SK-N-SH treated with all-trans-retinoic acid at 6 μM for 48 hours (cell line): ENCODE measurements around the gene OTX1.

Source experiments
- ATAC-seq: fragments of 200-7000 bp; cut with Tn5 transposase; 3 replicates; pipeline ENCODE4 v1.9.1; 2020; ENCODE audit warnings: mild to moderate bottlenecking, moderate library complexity
- ARNTL ChIP-seq: fragments of 450-650 bp; formaldehyde crosslinking; IDR thresholded peaks from 2 replicates; pipeline ENCODE4 v1.5.0; 2020; ENCODE audit warnings: low read depth, mild to moderate bottlenecking, moderate library complexity, borderline replicate concordance
- BACH2 ChIP-seq: fragments of 250-450 bp; sonication (Bioruptor Pico); IDR thresholded peaks from 2 replicates; pipeline ENCODE4 v1.9.0; 2021; ENCODE audit warnings: mild to moderate bottlenecking, borderline replicate concordance
- CREB5 ChIP-seq: fragments of 250-450 bp; sonication (Bioruptor Pico); IDR thresholded peaks from 2 replicates; pipeline ENCODE4 v1.5.1; 2020; ENCODE audit warnings: low read depth, mild to moderate bottlenecking, moderate library complexity
- CSDC2 ChIP-seq: fragments of 250-450 bp; sonication (Bioruptor Pico); IDR thresholded peaks from 2 replicates; pipeline ENCODE4 v1.5.0; 2020; ENCODE audit warnings: mild to moderate bottlenecking, moderate library complexity
- GLIS3 ChIP-seq: fragments of 250-450 bp; sonication (Bioruptor Pico); IDR thresholded peaks from 2 replicates; pipeline ENCODE4 v1.5.0; 2020; ENCODE audit warnings: mild to moderate bottlenecking, moderate library complexity
- ISL1 ChIP-seq: fragments of 250-450 bp; sonication (Bioruptor Pico); IDR thresholded peaks from 2 replicates; pipeline ENCODE4 v2.1.2; 2022; ENCODE audit warnings: mild to moderate bottlenecking, moderate library complexity
- OSR1 ChIP-seq: fragments of 250-450 bp; sonication (Bioruptor Pico); IDR thresholded peaks from 2 replicates; pipeline ENCODE4 v1.8.0; 2022; ENCODE audit warnings: moderate library complexity, mild to moderate bottlenecking, inconsistent platforms
- PATZ1 ChIP-seq: fragments of 250-450 bp; sonication (Bioruptor Pico); IDR thresholded peaks from 2 replicates; pipeline ENCODE4 v1.8.0; 2020; ENCODE audit warnings: mild to moderate bottlenecking, moderate library complexity, borderline replicate concordance
- POU6F1 ChIP-seq: fragments of 250-450 bp; sonication (Bioruptor Pico); IDR thresholded peaks from 2 replicates; pipeline ENCODE4 v1.8.0; 2021; ENCODE audit warnings: low read depth, mild to moderate bottlenecking, moderate library complexity, borderline replicate concordance
- PPARA ChIP-seq: fragments of 250-450 bp; sonication (Bioruptor Pico); IDR thresholded peaks from 2 replicates; pipeline ENCODE4 v1.5.0; 2020; ENCODE audit warnings: mild to moderate bottlenecking, borderline replicate concordance
- RARB ChIP-seq: fragments of 250-450 bp; sonication (Bioruptor Pico); IDR thresholded peaks from 2 replicates; pipeline ENCODE4 v1.8.0; 2021; ENCODE audit warnings: mild to moderate bottlenecking, moderate library complexity
- SNAI2 ChIP-seq: fragments of 250-450 bp; sonication (Bioruptor Pico); IDR thresholded peaks from 2 replicates; pipeline ENCODE4 v1.5.0; 2020; ENCODE audit warnings: mild to moderate bottlenecking, moderate library complexity
- TCF4 ChIP-seq: fragments of 250-450 bp; sonication (Bioruptor Pico); IDR thresholded peaks from 2 replicates; pipeline ENCODE4 v1.8.0; 2021; ENCODE audit warnings: mild to moderate bottlenecking, moderate library complexity, borderline replicate concordance
- TOX ChIP-seq: fragments of 250-450 bp; sonication (Bioruptor Pico); IDR thresholded peaks from 2 replicates; pipeline ENCODE4 v1.8.0; 2021; ENCODE audit warnings: mild to moderate bottlenecking, moderate library complexity, borderline replicate concordance
- TSHZ2 ChIP-seq: fragments of 250-450 bp; sonication (Bioruptor Pico); IDR thresholded peaks from 2 replicates; pipeline ENCODE4 v1.5.0; 2020; ENCODE audit warnings: mild to moderate bottlenecking, moderate library complexity
- ZC3H10 ChIP-seq: fragments of 250-450 bp; sonication (Bioruptor Pico); IDR thresholded peaks from 2 replicates; pipeline ENCODE4 v1.5.1; 2021; ENCODE audit warnings: mild to moderate bottlenecking, moderate library complexity
- ZFP3 ChIP-seq: fragments of 250-450 bp; sonication (Bioruptor Pico); IDR thresholded peaks from 2 replicates; pipeline ENCODE4 v1.5.0; 2020; ENCODE audit warnings: mild to moderate bottlenecking, moderate library complexity
- ZFP30 ChIP-seq: fragments of 450-650 bp; formaldehyde crosslinking; IDR thresholded peaks from 2 replicates; pipeline ENCODE4 v1.5.0; 2022; ENCODE audit warnings: mild to moderate bottlenecking, moderate library complexity
- ZNF565 ChIP-seq: fragments of 450-650 bp; formaldehyde crosslinking; conservative IDR thresholded peaks from 2 replicates; pipeline ENCODE4 v1.5.0; 2020; ENCODE audit warnings: low read depth, mild to moderate bottlenecking, moderate library complexity
- ZNF70 ChIP-seq: fragments of 450-650 bp; formaldehyde crosslinking; IDR thresholded peaks from 2 replicates; pipeline ENCODE4 v1.5.0; 2020; ENCODE audit warnings: mild to moderate bottlenecking, moderate library complexity
- ZNF8 ChIP-seq: fragments of 450-650 bp; formaldehyde crosslinking; IDR thresholded peaks from 2 replicates; pipeline ENCODE4 v1.5.0; 2020; ENCODE audit warnings: mild to moderate bottlenecking, moderate library complexity

OTX1 gene

GRCh38 chr2:63008838-63009237 lies 41.8 kb upstream of the OTX1 start:
- no peak for ATAC-seq
- TF ChIP-seq TSHZ2 (CRISPR knock-in tag) (no peak), TCF4 (CRISPR knock-in tag) (no peak), ZNF8 (CRISPR knock-in tag) (no peak), CSDC2 (CRISPR knock-in tag) (no peak), PATZ1 (CRISPR knock-in tag) (no peak), CREB5 (no peak), ZNF70 (no peak), SNAI2 (no peak), RARB (CRISPR knock-in tag) (no peak), OSR1 (CRISPR knock-in tag) (no peak), ISL1 (CRISPR knock-in tag) (no peak), POU6F1 (CRISPR knock-in tag) (no peak), TOX (CRISPR knock-in tag) (no peak), BACH2 (CRISPR knock-in tag) (no peak), ARNTL (CRISPR knock-in tag) (no peak), ZC3H10 (CRISPR knock-in tag) (no peak), ZNF565 (no peak), PPARA (no peak)

- no peak for TF ChIP-seq TSHZ2 (CRISPR knock-in tag)
- no peak for TF ChIP-seq ZNF8 (CRISPR knock-in tag)
- TF ChIP-seq ZFP30 (CRISPR knock-in tag) = no peak
- no peak for TF ChIP-seq RARB (CRISPR knock-in tag)
- TF ChIP-seq ARNTL (CRISPR knock-in tag) = no peak
- no peak for TF ChIP-seq ISL1 (CRISPR knock-in tag)
- no peak for TF ChIP-seq POU6F1 (CRISPR knock-in tag)
- no peak for TF ChIP-seq CSDC2 (CRISPR knock-in tag)
- no peak for TF ChIP-seq ZFP3 (CRISPR knock-in tag)
- TF ChIP-seq PATZ1 (CRISPR knock-in tag) = no peak
- no peak for TF ChIP-seq GLIS3
- TF ChIP-seq ZNF70 = no peak
- ATAC-seq = no peak
Observed at GRCh38 chr2:63009490-63009889, 41.1 kb upstream of the OTX1 start.
